ENCODE measurements around the gene FOXP1. TPM values are rescaled to one million over a fixed set of nuclear protein-coding genes. Genes with fewer than 3 reads are reported as not detected.
A peak's percentile ranks its signal among the peaks of the same experiment; 100 is the strongest.

The FOXP1 gene
- total and polyA plus RNA-seq, 2 donors (not counting 1 experiment from before 2014, with no cell fraction given), result 91.1 to 508 TPM

- ATAC-seq (ENCODE audit: low read depth) (no peak), DNase-seq (no peak)
- Histone ChIP-seq H3K79me2 (ENCODE audit: control insufficient read depth, insufficient read depth, low read length) (peaks cover 96% of the 10 kb centered on the region), H2AFZ (ENCODE audit: insufficient read depth, low read depth, low read length, poor library complexity, severe bottlenecking) (no peak overlapping the region), H3K9ac (ENCODE audit: low read length) (no peak overlapping the region), H3K27ac (ENCODE audit: low read length in 2 of 2) (peak overlapping the region in 1 of 2 donors; percentile 14), H3K4me3 (ENCODE audit: control extremely low read depth in 1 of 5, extremely low read depth in 1 of 5, insufficient read depth in 1 of 5, low read depth in 2 of 5, low read length in 4 of 5) (no peak overlapping the region), H3K9me3 (ENCODE audit: control extremely low read depth in 1 of 3, control insufficient read depth in 2 of 3, insufficient read depth in 1 of 3, low read length in 2 of 3) (no peaks in the 10 kb centered on the region), H3K4me1 (ENCODE audit: control insufficient read depth in 2 of 2, insufficient read depth in 2 of 2, low read length in 2 of 2) (peaks cover 14 to 18% of the 10 kb centered on the region in 2 donors), H3K4me2 (replicated peaks; ENCODE audit: low read depth, low read length, poor library complexity, severe bottlenecking) (no peak overlapping the region), H4K20me1 (ENCODE audit: control insufficient read depth, insufficient read depth, low read length, poor library complexity, severe bottlenecking) (peaks cover 38% of the 10 kb centered on the region), H3K36me3 (replicated peaks in 1 of 2; ENCODE audit: control extremely low read depth in 1 of 2, control insufficient read depth in 1 of 2, extremely low read depth in 1 of 2, insufficient read depth in 2 of 2, low read length in 1 of 2) (peaks cover 8 to 34% of the 10 kb centered on the region in 2 experiments), H3K27me3 (replicated peaks in 1 of 4; ENCODE audit: control extremely low read depth in 1 of 4, control insufficient read depth in 3 of 4, insufficient read depth in 4 of 4, low read length in 3 of 4) (no peaks in the 10 kb centered on the region)
- intact Hi-C loops (cut with micrococcal nuclease), result no loop called here
- CTCF ChIA-PET, result no interaction called here
- no peaks in the 10 kb centered on the region for H3K27me3 Mint-ChIP-seq
- 100% methylated on average over 1 of the region's 2 CpGs for WGBS (ENCODE audit: insufficient coverage)
- no peaks in the 10 kb centered on the region for H3K9me3 Mint-ChIP-seq (ENCODE audit: insufficient read depth)
- TF ChIP-seq CTCF (IDR thresholded peaks at IDR 0.05) (no peak), EZH2 (IDR thresholded peaks at IDR 0.05; ENCODE audit: borderline replicate concordance, insufficient read depth, low read depth, low read length, poor library complexity, severe bottlenecking) (no peak)
- POLR2A ChIA-PET, result no interaction called here
- H3K4me1 Mint-ChIP-seq, result peaks cover 61% of the 10 kb centered on the region
- no peak overlapping the region for H3K4me3 Mint-ChIP-seq
- peak overlapping the region; percentile 76 for H3K27ac Mint-ChIP-seq
These were observed 318.7 kb downstream of the FOXP1 start for GRCh38 chr3:71264840-71265239.

GRCh38 chr3:71262364-71263265 is 320.9 kb downstream of the FOXP1 start:
- Histone ChIP-seq H3K79me2 (ENCODE audit: control insufficient read depth, insufficient read depth, low read length) (peaks cover 96% of the 10 kb centered on the region), H3K9me3 (ENCODE audit: control extremely low read depth in 1 of 3, control insufficient read depth in 2 of 3, insufficient read depth in 1 of 3, low read length in 2 of 3) (no peaks in the 10 kb centered on the region), H3K36me3 (replicated peaks in 1 of 2; ENCODE audit: control extremely low read depth in 1 of 2, control insufficient read depth in 1 of 2, extremely low read depth in 1 of 2, insufficient read depth in 2 of 2, low read length in 1 of 2) (peaks cover 8 to 38% of the 10 kb centered on the region in 2 experiments), H4K20me1 (ENCODE audit: control insufficient read depth, insufficient read depth, low read length, poor library complexity, severe bottlenecking) (peaks cover 55% of the 10 kb centered on the region), H2AFZ (ENCODE audit: insufficient read depth, low read depth, low read length, poor library complexity, severe bottlenecking) (no peak overlapping the region), H3K4me2 (replicated peaks; ENCODE audit: low read depth, low read length, poor library complexity, severe bottlenecking) (no peak overlapping the region), H3K4me1 (ENCODE audit: control insufficient read depth in 2 of 2, insufficient read depth in 2 of 2, low read length in 2 of 2) (peaks cover 0 to 9% of the 10 kb centered on the region in 2 donors), H3K4me3 (ENCODE audit: control extremely low read depth in 1 of 5, extremely low read depth in 1 of 5, insufficient read depth in 1 of 5, low read depth in 2 of 5, low read length in 4 of 5) (no peak overlapping the region), H3K27me3 (replicated peaks in 1 of 4; ENCODE audit: control extremely low read depth in 1 of 4, control insufficient read depth in 3 of 4, insufficient read depth in 4 of 4, low read length in 3 of 4) (no peaks in the 10 kb centered on the region), H3K27ac (ENCODE audit: low read length in 2 of 2) (peak overlapping the region in 1 of 2 donors; percentile 21), H3K9ac (ENCODE audit: low read length) (no peak overlapping the region)
- intact Hi-C loops (cut with micrococcal nuclease), result no loop called here
- CTCF ChIA-PET, result no interaction called here
- Mint-ChIP-seq H3K4me3 (no peak overlapping the region), H3K4me1 (peaks cover 64% of the 10 kb centered on the region), H3K27me3 (no peaks in the 10 kb centered on the region), H3K27ac (peak overlapping the region; percentile 76), H3K9me3 (ENCODE audit: insufficient read depth) (no peaks in the 10 kb centered on the region)
- POLR2A ChIA-PET, result interaction anchor here (0.5 kb wide), 1 partner anchor 88 kb away, joined by 5 read pairs; no protein-coding TSS in a partner anchor
- 99% methylated on average over 7 of the region's 8 CpGs for WGBS (ENCODE audit: insufficient coverage)
- TF ChIP-seq CTCF (IDR thresholded peaks at IDR 0.05) (no peak), EZH2 (IDR thresholded peaks at IDR 0.05; ENCODE audit: borderline replicate concordance, insufficient read depth, low read depth, low read length, poor library complexity, severe bottlenecking) (no peak)
- ATAC-seq (ENCODE audit: low read depth), result no peak
- no peak for DNase-seq

Measured in B cell (primary cell).